ENCODE data around the gene MORN3. TPM values are rescaled to one million over a fixed set of nuclear protein-coding genes. Genes with fewer than 3 reads are reported as not detected.

MORN3 gene
- total and polyA plus RNA-seq, 9 of the 15 experiments (the other 6 are each of a cell fraction or from before 2014, with no cell fraction given): 0.09 to 0.27 (median 0.20) TPM

GRCh38 chr12:121626087-121626852, 43.2 kb downstream of the MORN3 start, which contains the start of gene ORAI1 (continued):
- peak; percentile 96 for TF ChIP-seq USF1 (CRISPR knock-in tag; IDR thresholded peaks at IDR 0.05)
- no peak for TF ChIP-seq IFI16 (CRISPR knock-in tag; IDR thresholded peaks at IDR 0.05)
- TF ChIP-seq FUS (optimal IDR thresholded peaks at IDR 0.05; ENCODE audit: low read depth, low read length): peak; percentile 62
- no peak for TF ChIP-seq ATF3 (IDR thresholded peaks at IDR 0.05)
- TF ChIP-seq ATF3 (CRISPR knock-in tag; conservative IDR thresholded peaks at IDR 0.05): no peak
- no peak for TF ChIP-seq PKNOX1 (IDR thresholded peaks at IDR 0.05)
- no peak for TF ChIP-seq ZFP1 (CRISPR knock-in tag; IDR thresholded peaks at IDR 0.05)
- no peak for TF ChIP-seq NR1H2 (CRISPR knock-in tag; IDR thresholded peaks at IDR 0.05)
- TF ChIP-seq CCAR2 (IDR thresholded peaks at IDR 0.05; ENCODE audit: low read depth, low read length): no peak
- 0 out of 2 replicates have a peak, but pooled peaks have one; percentile 48 for TF ChIP-seq ZBED1 (IDR thresholded peaks at IDR 0.05)
- peak; percentile 54 for TF ChIP-seq NCOR1 (IDR thresholded peaks at IDR 0.05)
- no peak for TF ChIP-seq ZNF253 (CRISPR knock-in tag; conservative IDR thresholded peaks at IDR 0.05)
- no peak for TF ChIP-seq BRCA1 (IDR thresholded peaks at IDR 0.05)
- TF ChIP-seq BRCA1 (CRISPR knock-in tag; IDR thresholded peaks at IDR 0.05): no peak
- peak in 2 of 3 experiments; percentile 21 to 52; a peak in 3 of 6 replicates for TF ChIP-seq CTCF (IDR thresholded peaks at IDR 0.05 in 2 of 3, conservative IDR thresholded peaks at IDR 0.05 in 1 of 3; ENCODE audit: insufficient read depth in 2 of 3, low read depth in 1 of 3, low read length in 3 of 3)
- TF ChIP-seq SPI1 (IDR thresholded peaks at IDR 0.05; ENCODE audit: borderline replicate concordance, low read depth, low read length): no peak
- no peak for TF ChIP-seq ZNF311 (CRISPR knock-in tag; IDR thresholded peaks at IDR 0.05)
- TF ChIP-seq JUND (IDR thresholded peaks at IDR 0.05; ENCODE audit: borderline replicate concordance, low read depth, low read length): no peak
- 0 out of 3 replicates have a peak, but pooled peaks have one; percentile 12 for TF ChIP-seq JUND (tag; IDR thresholded peaks at IDR 0.05; ENCODE audit: borderline replicate concordance, low read depth, low read length)
- TF ChIP-seq MIER1 (IDR thresholded peaks at IDR 0.05; ENCODE audit: low read depth): no peak
- peak in 1 of 2 experiments; percentile 62; a peak in 1 of 4 replicates for TF ChIP-seq BCLAF1 (IDR thresholded peaks at IDR 0.05; ENCODE audit: borderline replicate concordance in 1 of 2, control insufficient read depth in 1 of 2, low read depth in 2 of 2, low read length in 1 of 2)
